ENCODE measurements around the gene C10orf88.

The C10orf88 gene

DNA sequence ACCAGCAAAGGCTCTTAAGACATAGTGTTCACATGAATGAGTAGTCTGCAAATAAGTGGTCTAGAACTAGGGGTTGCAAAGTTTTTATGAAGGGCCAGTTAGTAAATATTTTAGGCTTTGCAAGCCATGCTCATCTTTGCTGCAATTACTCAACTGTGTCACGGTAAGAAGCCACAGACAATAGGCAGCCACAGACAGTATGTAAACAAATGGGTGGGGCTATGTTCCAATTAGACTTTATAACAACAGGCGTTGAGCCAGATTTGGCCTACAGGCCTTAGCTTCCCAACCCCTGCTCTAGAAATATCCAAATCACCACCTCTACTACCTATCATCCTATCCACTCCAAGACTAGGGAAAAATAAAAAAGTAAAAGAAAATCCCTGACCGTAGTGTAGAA is 45.3 kb upstream of the C10orf88 start:
- Histone ChIP-seq H3K4me2 (ENCODE audit: low read depth, low read length, poor library complexity, severe bottlenecking) (no peak overlapping the region), H3F3A (ENCODE audit: low read depth) (no peaks in the 10 kb centered on the region), H3K9me2 (replicated peaks; ENCODE audit: low read depth, low read length) (no peaks in the 10 kb centered on the region), H3K9ac (ENCODE audit: low read depth, low read length, poor library complexity, severe bottlenecking) (no peak overlapping the region), H3K9me3 (ENCODE audit: insufficient read depth, low read depth, low read length) (no peaks in the 10 kb centered on the region), H4K20me1 (ENCODE audit: insufficient read depth, low read length, poor library complexity, severe bottlenecking) (peaks cover 5% of the 10 kb centered on the region), H3K4me1 (ENCODE audit: insufficient read depth, low read length, poor library complexity, severe bottlenecking) (no peaks in the 10 kb centered on the region), H3K79me2 (ENCODE audit: insufficient read depth, low read length) (peaks cover 30% of the 10 kb centered on the region), H3K36me3 (ENCODE audit: insufficient read depth, low read length) (peaks cover 29% of the 10 kb centered on the region), H3K27me3 (ENCODE audit: insufficient read depth, low read length, poor library complexity, severe bottlenecking) (no peaks in the 10 kb centered on the region), H2AFZ (ENCODE audit: low read length) (no peak overlapping the region), H3K4me3 (ENCODE audit: low read length, poor library complexity, severe bottlenecking) (no peak overlapping the region)
- TF ChIP-seq EZH2phosphoT487 (IDR thresholded peaks at IDR 0.05; ENCODE audit: borderline replicate concordance): no peak
- TF ChIP-seq, protein P1, sequence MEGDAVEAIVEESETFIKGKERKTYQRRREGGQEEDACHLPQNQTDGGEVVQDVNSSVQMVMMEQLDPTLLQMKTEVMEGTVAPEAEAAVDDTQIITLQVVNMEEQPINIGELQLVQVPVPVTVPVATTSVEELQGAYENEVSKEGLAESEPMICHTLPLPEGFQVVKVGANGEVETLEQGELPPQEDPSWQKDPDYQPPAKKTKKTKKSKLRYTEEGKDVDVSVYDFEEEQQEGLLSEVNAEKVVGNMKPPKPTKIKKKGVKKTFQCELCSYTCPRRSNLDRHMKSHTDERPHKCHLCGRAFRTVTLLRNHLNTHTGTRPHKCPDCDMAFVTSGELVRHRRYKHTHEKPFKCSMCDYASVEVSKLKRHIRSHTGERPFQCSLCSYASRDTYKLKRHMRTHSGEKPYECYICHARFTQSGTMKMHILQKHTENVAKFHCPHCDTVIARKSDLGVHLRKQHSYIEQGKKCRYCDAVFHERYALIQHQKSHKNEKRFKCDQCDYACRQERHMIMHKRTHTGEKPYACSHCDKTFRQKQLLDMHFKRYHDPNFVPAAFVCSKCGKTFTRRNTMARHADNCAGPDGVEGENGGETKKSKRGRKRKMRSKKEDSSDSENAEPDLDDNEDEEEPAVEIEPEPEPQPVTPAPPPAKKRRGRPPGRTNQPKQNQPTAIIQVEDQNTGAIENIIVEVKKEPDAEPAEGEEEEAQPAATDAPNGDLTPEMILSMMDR (conservative IDR thresholded peaks at IDR 0.05; ENCODE audit: low read length): no peak

DNA sequence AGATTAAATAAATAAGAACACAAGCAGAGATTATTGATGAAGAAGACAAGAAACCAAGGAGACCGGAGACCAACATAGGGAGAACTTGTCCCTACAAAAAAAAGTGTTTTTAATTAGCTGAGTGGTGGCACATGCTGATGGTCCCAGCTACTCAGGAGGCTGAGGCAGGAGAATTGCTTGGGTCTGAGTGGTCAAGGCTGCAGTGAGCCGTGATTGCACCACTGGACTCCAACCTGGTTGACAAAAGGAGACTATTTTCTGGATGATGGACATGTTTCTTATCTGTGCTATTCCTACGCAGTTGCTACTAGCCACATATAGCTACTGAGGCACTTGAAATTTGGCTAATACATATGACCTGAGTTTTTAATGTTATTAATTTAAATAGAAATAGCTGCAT is 44.9 kb upstream of the C10orf88 start:
- no peaks in the 10 kb centered on the region for H3F3A ChIP-seq (ENCODE audit: low read depth)
- H3K4me1 ChIP-seq (ENCODE audit: insufficient read depth, low read length, poor library complexity, severe bottlenecking): no peaks in the 10 kb centered on the region
- H3K9ac ChIP-seq (ENCODE audit: low read depth, low read length, poor library complexity, severe bottlenecking): no peak overlapping the region
- TF ChIP-seq, protein P1 (conservative IDR thresholded peaks at IDR 0.05; ENCODE audit: low read length): no peak
- TF ChIP-seq EZH2phosphoT487 (IDR thresholded peaks at IDR 0.05; ENCODE audit: borderline replicate concordance): no peak
- H3K9me2 ChIP-seq (replicated peaks; ENCODE audit: low read depth, low read length): no peaks in the 10 kb centered on the region
- no peaks in the 10 kb centered on the region for H3K27me3 ChIP-seq (ENCODE audit: insufficient read depth, low read length, poor library complexity, severe bottlenecking)
- H2AFZ ChIP-seq (ENCODE audit: low read length): no peak overlapping the region
- no peak overlapping the region for H3K4me2 ChIP-seq (ENCODE audit: low read depth, low read length, poor library complexity, severe bottlenecking)
- H4K20me1 ChIP-seq (ENCODE audit: insufficient read depth, low read length, poor library complexity, severe bottlenecking): peaks cover 5% of the 10 kb centered on the region
- no peaks in the 10 kb centered on the region for H3K9me3 ChIP-seq (ENCODE audit: insufficient read depth, low read depth, low read length)
- H3K79me2 ChIP-seq (ENCODE audit: insufficient read depth, low read length): peaks cover 26% of the 10 kb centered on the region
- H3K4me3 ChIP-seq (ENCODE audit: low read length, poor library complexity, severe bottlenecking): no peak overlapping the region
- H3K36me3 ChIP-seq (ENCODE audit: insufficient read depth, low read length): peaks cover 33% of the 10 kb centered on the region

DNA sequence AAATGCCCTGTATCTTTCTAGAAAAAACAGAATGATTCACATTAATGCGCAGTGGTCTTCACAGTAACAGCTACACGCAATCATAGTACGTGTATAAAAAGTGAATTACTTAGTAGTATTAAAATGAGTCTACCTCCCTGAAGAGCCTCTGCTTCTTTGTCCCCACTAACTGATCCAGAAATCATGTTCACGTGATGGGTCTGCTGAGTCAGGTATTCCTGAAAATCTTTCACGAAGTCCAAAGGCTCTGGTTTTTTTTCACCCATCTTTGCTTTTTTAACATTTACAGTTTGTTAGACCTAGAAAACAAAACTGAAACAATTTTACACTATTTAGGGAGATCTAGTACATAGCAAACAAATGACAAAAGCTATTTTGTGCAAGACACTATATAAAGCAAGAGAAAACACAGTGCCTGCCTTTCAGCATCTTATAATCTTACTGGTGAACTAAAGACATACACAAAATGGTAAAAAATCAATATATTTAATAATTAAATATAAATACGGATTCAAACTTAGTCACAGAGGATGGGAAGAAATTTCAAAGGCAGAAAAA is 44.4 kb upstream of the C10orf88 start:
- Histone ChIP-seq H3K4me2 (ENCODE audit: low read depth, low read length, poor library complexity, severe bottlenecking) (no peak overlapping the region), H2AFZ (ENCODE audit: low read length) (no peak overlapping the region), H3K27me3 (ENCODE audit: insufficient read depth, low read length, poor library complexity, severe bottlenecking) (no peaks in the 10 kb centered on the region), H3K36me3 (ENCODE audit: insufficient read depth, low read length) (peaks cover 38% of the 10 kb centered on the region), H3K9ac (ENCODE audit: low read depth, low read length, poor library complexity, severe bottlenecking) (no peak overlapping the region), H3K4me1 (ENCODE audit: insufficient read depth, low read length, poor library complexity, severe bottlenecking) (no peaks in the 10 kb centered on the region), H3K9me3 (ENCODE audit: insufficient read depth, low read depth, low read length) (no peaks in the 10 kb centered on the region), H3F3A (ENCODE audit: low read depth) (no peaks in the 10 kb centered on the region), H3K4me3 (ENCODE audit: low read length, poor library complexity, severe bottlenecking) (no peak overlapping the region), H3K9me2 (replicated peaks; ENCODE audit: low read depth, low read length) (no peaks in the 10 kb centered on the region), H4K20me1 (ENCODE audit: insufficient read depth, low read length, poor library complexity, severe bottlenecking) (peaks cover 4% of the 10 kb centered on the region), H3K79me2 (ENCODE audit: insufficient read depth, low read length) (peaks cover 21% of the 10 kb centered on the region)
- TF ChIP-seq, protein P1 (conservative IDR thresholded peaks at IDR 0.05; ENCODE audit: low read length): no peak
- TF ChIP-seq EZH2phosphoT487 (IDR thresholded peaks at IDR 0.05; ENCODE audit: borderline replicate concordance): no peak

Data from Loucy (cell line).